ENCODE results near the gene CNTNAP5.

DNA sequence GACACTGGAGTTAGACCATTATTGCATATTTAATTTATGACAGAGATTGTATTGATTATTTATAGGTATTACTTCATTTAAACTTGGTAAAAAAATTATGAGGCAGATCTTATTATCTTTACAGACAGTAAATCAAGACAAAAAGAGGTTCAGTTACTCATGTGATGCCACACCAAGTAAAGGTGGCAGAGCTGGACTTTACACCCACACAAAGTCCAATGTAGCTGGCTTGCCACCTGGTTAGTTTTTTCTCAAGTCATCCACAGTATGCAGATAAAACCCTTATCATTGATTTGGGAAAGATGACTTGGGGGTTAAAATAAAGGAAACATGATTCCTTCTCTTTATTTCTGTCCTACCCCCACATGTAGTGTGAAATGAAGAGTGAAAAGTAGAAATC is 137.2 kb downstream of the CNTNAP5 start:
- TF ChIP-seq RAD21 (IDR thresholded peaks at IDR 0.05; ENCODE audit: low read length) = no peak
- no peak for TF ChIP-seq POLR2A (IDR thresholded peaks at IDR 0.05; ENCODE audit: low read depth, low read length)
- TF ChIP-seq, protein P1, sequence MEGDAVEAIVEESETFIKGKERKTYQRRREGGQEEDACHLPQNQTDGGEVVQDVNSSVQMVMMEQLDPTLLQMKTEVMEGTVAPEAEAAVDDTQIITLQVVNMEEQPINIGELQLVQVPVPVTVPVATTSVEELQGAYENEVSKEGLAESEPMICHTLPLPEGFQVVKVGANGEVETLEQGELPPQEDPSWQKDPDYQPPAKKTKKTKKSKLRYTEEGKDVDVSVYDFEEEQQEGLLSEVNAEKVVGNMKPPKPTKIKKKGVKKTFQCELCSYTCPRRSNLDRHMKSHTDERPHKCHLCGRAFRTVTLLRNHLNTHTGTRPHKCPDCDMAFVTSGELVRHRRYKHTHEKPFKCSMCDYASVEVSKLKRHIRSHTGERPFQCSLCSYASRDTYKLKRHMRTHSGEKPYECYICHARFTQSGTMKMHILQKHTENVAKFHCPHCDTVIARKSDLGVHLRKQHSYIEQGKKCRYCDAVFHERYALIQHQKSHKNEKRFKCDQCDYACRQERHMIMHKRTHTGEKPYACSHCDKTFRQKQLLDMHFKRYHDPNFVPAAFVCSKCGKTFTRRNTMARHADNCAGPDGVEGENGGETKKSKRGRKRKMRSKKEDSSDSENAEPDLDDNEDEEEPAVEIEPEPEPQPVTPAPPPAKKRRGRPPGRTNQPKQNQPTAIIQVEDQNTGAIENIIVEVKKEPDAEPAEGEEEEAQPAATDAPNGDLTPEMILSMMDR (conservative IDR thresholded peaks at IDR 0.05; ENCODE audit: low read depth, low read length) = no peak
- TF ChIP-seq, protein P2, sequence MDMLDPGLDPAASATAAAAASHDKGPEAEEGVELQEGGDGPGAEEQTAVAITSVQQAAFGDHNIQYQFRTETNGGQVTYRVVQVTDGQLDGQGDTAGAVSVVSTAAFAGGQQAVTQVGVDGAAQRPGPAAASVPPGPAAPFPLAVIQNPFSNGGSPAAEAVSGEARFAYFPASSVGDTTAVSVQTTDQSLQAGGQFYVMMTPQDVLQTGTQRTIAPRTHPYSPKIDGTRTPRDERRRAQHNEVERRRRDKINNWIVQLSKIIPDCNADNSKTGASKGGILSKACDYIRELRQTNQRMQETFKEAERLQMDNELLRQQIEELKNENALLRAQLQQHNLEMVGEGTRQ (IDR thresholded peaks at IDR 0.05; ENCODE audit: low read depth, low read length) = no peak
- TF ChIP-seq, protein P3, sequence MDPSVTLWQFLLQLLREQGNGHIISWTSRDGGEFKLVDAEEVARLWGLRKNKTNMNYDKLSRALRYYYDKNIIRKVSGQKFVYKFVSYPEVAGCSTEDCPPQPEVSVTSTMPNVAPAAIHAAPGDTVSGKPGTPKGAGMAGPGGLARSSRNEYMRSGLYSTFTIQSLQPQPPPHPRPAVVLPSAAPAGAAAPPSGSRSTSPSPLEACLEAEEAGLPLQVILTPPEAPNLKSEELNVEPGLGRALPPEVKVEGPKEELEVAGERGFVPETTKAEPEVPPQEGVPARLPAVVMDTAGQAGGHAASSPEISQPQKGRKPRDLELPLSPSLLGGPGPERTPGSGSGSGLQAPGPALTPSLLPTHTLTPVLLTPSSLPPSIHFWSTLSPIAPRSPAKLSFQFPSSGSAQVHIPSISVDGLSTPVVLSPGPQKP (IDR thresholded peaks at IDR 0.05; ENCODE audit: borderline replicate concordance, low read depth, low read length) = no peak

All from IMR-90 (cell line).